K562 (cell line): ENCODE results near the gene HOXC10. TPM values are rescaled to one million over a fixed set of nuclear protein-coding genes. Genes with fewer than 3 reads are reported as not detected.

ENCODE experiments used
- KLF1 ChIP-seq: fragments of 450-650 bp; IDR thresholded peaks from 2 replicates; pipeline ENCODE4 v1.6.1; 2016; ENCODE audit warnings: missing genetic modification characterization, missing compliant biosample characterization
- MCM3 ChIP-seq: fragments of 450-650 bp; IDR thresholded peaks from 2 replicates; pipeline ENCODE4 v1.6.1; 2016
- MGA ChIP-seq: fragments of 450-650 bp; IDR thresholded peaks from 2 replicates; pipeline ENCODE4 v1.6.1; 2016; ENCODE audit warnings: mild to moderate bottlenecking, moderate library complexity
- MTA3 ChIP-seq: fragments of 450-650 bp; formaldehyde crosslinking; IDR thresholded peaks from 2 replicates; pipeline ENCODE4 v1.6.1; 2017; ENCODE audit warnings: mild to moderate bottlenecking, borderline replicate concordance
- RBFOX2 ChIP-seq: fragments of 200-400 bp; formaldehyde crosslinking; IDR thresholded peaks from 2 replicates; pipeline ENCODE4 v1.6.1; 2017; ENCODE audit warnings: low read depth, mild to moderate bottlenecking, low read length, moderate library complexity
- ZBTB5 ChIP-seq: fragments of 450-650 bp; IDR thresholded peaks from 2 replicates; pipeline ENCODE4 v1.6.1; 2017; ENCODE audit warnings: antibody characterized with exemption
- ZNF121 ChIP-seq: sonication (generic); formaldehyde crosslinking; conservative IDR thresholded peaks from 2 replicates; pipeline ENCODE4 v1.8.0; 2022; ENCODE audit warnings: missing genetic modification reagents
- ZNF23 ChIP-seq: fragments of 250-450 bp; sonication (Bioruptor Pico); IDR thresholded peaks from 2 replicates; pipeline ENCODE4 v1.4.0; 2020; ENCODE audit warnings: mild to moderate bottlenecking
- ZNF263 ChIP-seq: sonication (generic); formaldehyde crosslinking; IDR thresholded peaks from 2 replicates; pipeline ENCODE4 v1.8.0; 2022; ENCODE audit warnings: mild to moderate bottlenecking, missing genetic modification reagents, borderline replicate concordance
- polyA plus RNA-seq, 8 experiments: library from polyadenylated mRNA; depleted of rRNA in 4 of 8; stranded (reverse) in 5 of 8; unstranded in 3 of 8; fragments of >200 nt; fragmentation: Nextera tagmentation in 2 of 8; fragmentation: Illumina TruSeq in 1 of 8; extraction: Ambion mirVana in 2 of 8; extraction: Trizol in 1 of 8; gene quantifications; 2 replicates each; pipeline versions ENCODE4 v1.2.1 to v1.2.3, GENCODE V29; 2011 to 2014; ENCODE audit warnings: inconsistent platforms in 1 of 8, missing spikeins in 1 of 8
- total RNA-seq, 7 experiments: library from RNA; depleted of rRNA in 6 of 7; stranded (reverse); fragments of >200 nt in 6 of 7; fragmentation: Illumina TruSeq in 2 of 7; extraction: Trizol in 2 of 7; gene quantifications; 2 replicates each; pipeline versions ENCODE4 v1.2.1 to v1.2.3, GENCODE V29; 2011 to 2021; ENCODE audit warnings: low replicate concordance in 1 of 7
- TF ChIP-seq, protein P1 (sequence below): fragments of 250-450 bp; sonication (Bioruptor Pico); IDR thresholded peaks from 2 replicates; pipeline ENCODE4 v1.5.0; 2021
- TF ChIP-seq, protein P2 (sequence below): fragments of 450-650 bp; formaldehyde crosslinking; conservative IDR thresholded peaks from 2 replicates; pipeline ENCODE4 v1.4.0; 2022; ENCODE audit warnings: mild to moderate bottlenecking, missing genetic modification characterization

The HOXC10 gene
- total and polyA plus RNA-seq, 9 of the 15 experiments (the other 6 are each of a cell fraction or from before 2014, with no cell fraction given), result 0.13 to 0.77 (median 0.35) TPM; not detected in 2

DNA sequence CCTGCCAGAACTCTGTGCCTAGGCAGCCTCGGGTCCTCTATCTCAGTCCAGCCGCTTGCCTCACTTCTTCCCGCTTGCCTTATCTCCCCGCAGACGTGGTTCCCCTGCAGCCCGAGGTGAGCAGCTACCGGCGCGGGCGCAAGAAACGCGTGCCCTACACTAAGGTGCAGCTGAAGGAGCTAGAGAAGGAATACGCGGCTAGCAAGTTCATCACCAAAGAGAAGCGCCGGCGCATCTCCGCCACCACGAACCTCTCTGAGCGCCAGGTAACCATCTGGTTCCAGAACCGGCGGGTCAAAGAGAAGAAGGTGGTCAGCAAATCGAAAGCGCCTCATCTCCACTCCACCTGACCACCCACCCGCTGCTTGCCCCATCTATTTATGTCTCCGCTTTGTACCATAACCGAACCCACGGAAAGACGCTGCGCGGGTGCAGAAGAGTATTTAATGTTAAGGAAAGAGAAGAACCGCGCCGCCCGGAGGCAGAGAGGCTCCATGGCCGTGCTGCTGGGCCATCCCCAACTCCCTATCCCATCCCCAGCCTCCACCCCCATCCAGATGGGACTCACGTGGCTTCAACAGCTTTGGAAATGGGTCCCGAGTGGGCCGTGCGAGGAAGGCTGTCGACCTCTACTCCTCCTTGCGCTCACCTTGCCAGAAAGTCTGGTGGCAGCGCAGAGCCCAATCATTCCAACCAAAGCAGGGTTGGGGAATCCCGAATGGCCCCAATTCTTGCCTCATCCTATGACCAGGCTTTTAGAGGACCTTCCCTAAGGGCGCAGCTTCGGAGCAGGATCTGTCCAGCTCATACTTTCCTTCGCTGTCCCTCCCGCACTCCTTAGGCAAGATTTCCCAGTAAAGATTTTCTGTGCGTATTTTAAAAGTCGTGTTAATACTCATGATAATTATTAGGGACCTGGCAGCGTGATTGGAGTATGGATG is 39.8 kb upstream of the HOXC10 start (continued):
- TF ChIP-seq MGA, result no peak
- no peak for TF ChIP-seq RBFOX2
- TF ChIP-seq KLF1 (tag), result no peak
- TF ChIP-seq ZNF121 (CRISPR knock-in tag), result no peak
- TF ChIP-seq ZNF263 (CRISPR knock-in tag), result no peak
- TF ChIP-seq, protein P1, sequence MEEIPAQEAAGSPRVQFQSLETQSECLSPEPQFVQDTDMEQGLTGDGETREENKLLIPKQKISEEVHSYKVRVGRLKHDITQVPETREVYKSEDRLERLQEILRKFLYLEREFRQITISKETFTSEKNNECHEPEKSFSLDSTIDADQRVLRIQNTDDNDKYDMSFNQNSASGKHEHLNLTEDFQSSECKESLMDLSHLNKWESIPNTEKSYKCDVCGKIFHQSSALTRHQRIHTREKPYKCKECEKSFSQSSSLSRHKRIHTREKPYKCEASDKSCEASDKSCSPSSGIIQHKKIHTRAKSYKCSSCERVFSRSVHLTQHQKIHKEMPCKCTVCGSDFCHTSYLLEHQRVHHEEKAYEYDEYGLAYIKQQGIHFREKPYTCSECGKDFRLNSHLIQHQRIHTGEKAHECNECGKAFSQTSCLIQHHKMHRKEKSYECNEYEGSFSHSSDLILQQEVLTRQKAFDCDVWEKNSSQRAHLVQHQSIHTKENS (CRISPR knock-in tag), result no peak
- no peak for TF ChIP-seq ZNF23 (CRISPR knock-in tag)
- no peak for TF ChIP-seq MCM3
- TF ChIP-seq, protein P2, sequence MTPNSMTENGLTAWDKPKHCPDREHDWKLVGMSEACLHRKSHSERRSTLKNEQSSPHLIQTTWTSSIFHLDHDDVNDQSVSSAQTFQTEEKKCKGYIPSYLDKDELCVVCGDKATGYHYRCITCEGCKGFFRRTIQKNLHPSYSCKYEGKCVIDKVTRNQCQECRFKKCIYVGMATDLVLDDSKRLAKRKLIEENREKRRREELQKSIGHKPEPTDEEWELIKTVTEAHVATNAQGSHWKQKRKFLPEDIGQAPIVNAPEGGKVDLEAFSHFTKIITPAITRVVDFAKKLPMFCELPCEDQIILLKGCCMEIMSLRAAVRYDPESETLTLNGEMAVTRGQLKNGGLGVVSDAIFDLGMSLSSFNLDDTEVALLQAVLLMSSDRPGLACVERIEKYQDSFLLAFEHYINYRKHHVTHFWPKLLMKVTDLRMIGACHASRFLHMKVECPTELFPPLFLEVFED, result no peak
- no peak for TF ChIP-seq ZBTB5
- TF ChIP-seq MTA3, result no peak
